ENCODE data around the gene NSDHL.
A peak's percentile ranks its signal among the peaks of the same experiment; 100 is the strongest.

The NSDHL gene

GRCh38 chrX:152913910-152914309 is 83.0 kb downstream of the NSDHL start:
- no peak for DNase-seq (ENCODE audit: low read depth in 2 of 2)

- peak in 1 of 2 experiments; percentile 2 for DNase-seq (ENCODE audit: low read depth in 2 of 2)
Measured at GRCh38 chrX:152915541-152916241, 84.8 kb downstream of the NSDHL start.

- DNase-seq (ENCODE audit: low read depth in 2 of 2): no peak
Measured at GRCh38 chrX:152917656-152918579, 87.1 kb downstream of the NSDHL start.

- DNase-seq (ENCODE audit: low read depth in 2 of 2): no peak
Measured at GRCh38 chrX:152918707-152919106, 87.8 kb downstream of the NSDHL start.

Data from fibroblast of skin of left quadriceps (primary cell).